GM18517 (cell line): ENCODE measurements around the gene AKR7A3.
A peak's percentile ranks its signal among the peaks of the same experiment; 100 is the strongest.
"Not testable (repeated sequence)": the region's sequence is repeated elsewhere in the genome, so short reads cannot be mapped to it uniquely, and the experiment has no call there.

Experiments
- ATAC-seq: cut with Tn5 transposase; IDR thresholded peaks from one replicate; pipeline ENCODE4 v1.9.1; 2021; ENCODE audit warnings: mild to moderate bottlenecking, moderate library complexity; ENCODE audit not compliant: unreplicated experiment

Gene AKR7A3

GRCh38 chr1:19321071-19321470, 32.5 kb upstream of the AKR7A3 start:
- ATAC-seq, result no peak

- ATAC-seq, result no peak
Observed at GRCh38 chr1:19319196-19319595, 30.6 kb upstream of the AKR7A3 start.

GRCh38 chr1:19317126-19317910, 28.7 kb upstream of the AKR7A3 start:
- ATAC-seq, result no peak

- no peak for ATAC-seq
Observed at GRCh38 chr1:19315378-19316198, 27.0 kb upstream of the AKR7A3 start.

GRCh38 chr1:19313961-19314882, 25.7 kb upstream of the AKR7A3 start:
- ATAC-seq, result no peak

GRCh38 chr1:19313636-19313959, 25.0 kb upstream of the AKR7A3 start:
- no peak for ATAC-seq

- peak; percentile 15 for ATAC-seq
Observed at GRCh38 chr1:19312782-19313635, 24.4 kb upstream of the AKR7A3 start.

GRCh38 chr1:19311931-19312781, 23.6 kb upstream of the AKR7A3 start, which contains the start of the genes AKR7A2 and SLC66A1:
Gene AKR7A2 (minus strand): TSS chr1:19312144. CDS start chr1:19312124, 20 bp downstream.
Gene SLC66A1 (plus strand): TSS chr1:19312326. CDS start chr1:19317678, 5,352 bp downstream.
- peak; percentile 63 for ATAC-seq

GRCh38 chr1:19311503-19311930, 22.9 kb upstream of the AKR7A3 start:
- no peak for ATAC-seq

GRCh38 chr1:19310720-19311502, 22.3 kb upstream of the AKR7A3 start:
- ATAC-seq, result no peak

GRCh38 chr1:19310061-19310460, 21.5 kb upstream of the AKR7A3 start:
- ATAC-seq, result no peak

- no peak for ATAC-seq
Observed at GRCh38 chr1:19309123-19309813, 20.7 kb upstream of the AKR7A3 start.

- ATAC-seq, result no peak
Observed at GRCh38 chr1:19308509-19308907, 19.9 kb upstream of the AKR7A3 start.

GRCh38 chr1:19307794-19308508, 19.4 kb upstream of the AKR7A3 start:
- no peak for ATAC-seq

GRCh38 chr1:19306941-19307340, 18.4 kb upstream of the AKR7A3 start:
- ATAC-seq, result no peak

- ATAC-seq, result no peak
Observed at GRCh38 chr1:19305880-19306279, 17.3 kb upstream of the AKR7A3 start.

GRCh38 chr1:19304081-19304480, 15.5 kb upstream of the AKR7A3 start:
- ATAC-seq, result not testable (repeated sequence)
